MG63 (cell line): ENCODE data around the gene ACKR1. TPM values are rescaled to one million over a fixed set of nuclear protein-coding genes. Genes with fewer than 3 reads are reported as not detected.

ENCODE experiments used
- DNase-seq: peaks from one replicate; pipeline ENCODE4 v3.0.0-alpha.2; 2020
- H3K27me3 ChIP-seq: fragments of 250-450 bp; sonication (Bioruptor Pico); 2 replicates; pipeline ENCODE4 v1.5.1; 2020; ENCODE audit warnings: mild to moderate bottlenecking, moderate library complexity
- H3K36me3 ChIP-seq: fragments of 250-450 bp; sonication (Bioruptor Pico); 2 replicates; pipeline ENCODE4 v1.5.1; 2020; ENCODE audit warnings: mild to moderate bottlenecking, moderate library complexity
- H3K4me3 ChIP-seq: fragments of 250-450 bp; sonication (Bioruptor Pico); 2 replicates; pipeline ENCODE4 v1.5.1; 2020; ENCODE audit warnings: mild to moderate bottlenecking, moderate library complexity
- H3K9me3 ChIP-seq: fragments of 250-450 bp; sonication (Bioruptor Pico); 2 replicates; pipeline ENCODE4 v1.5.1; 2020; ENCODE audit warnings: mild to moderate bottlenecking, moderate library complexity
- total RNA-seq: library from RNA; depleted of rRNA; stranded (reverse); fragments of >200 nt; shearing (Covaris generic); gene quantifications from 2 replicates; pipeline ENCODE4 v1.2.3, GENCODE V29; 2014; ENCODE audit warnings: low replicate concordance

Gene ACKR1
- total RNA-seq, 1 experiment from 2014 or later = not detected

DNA sequence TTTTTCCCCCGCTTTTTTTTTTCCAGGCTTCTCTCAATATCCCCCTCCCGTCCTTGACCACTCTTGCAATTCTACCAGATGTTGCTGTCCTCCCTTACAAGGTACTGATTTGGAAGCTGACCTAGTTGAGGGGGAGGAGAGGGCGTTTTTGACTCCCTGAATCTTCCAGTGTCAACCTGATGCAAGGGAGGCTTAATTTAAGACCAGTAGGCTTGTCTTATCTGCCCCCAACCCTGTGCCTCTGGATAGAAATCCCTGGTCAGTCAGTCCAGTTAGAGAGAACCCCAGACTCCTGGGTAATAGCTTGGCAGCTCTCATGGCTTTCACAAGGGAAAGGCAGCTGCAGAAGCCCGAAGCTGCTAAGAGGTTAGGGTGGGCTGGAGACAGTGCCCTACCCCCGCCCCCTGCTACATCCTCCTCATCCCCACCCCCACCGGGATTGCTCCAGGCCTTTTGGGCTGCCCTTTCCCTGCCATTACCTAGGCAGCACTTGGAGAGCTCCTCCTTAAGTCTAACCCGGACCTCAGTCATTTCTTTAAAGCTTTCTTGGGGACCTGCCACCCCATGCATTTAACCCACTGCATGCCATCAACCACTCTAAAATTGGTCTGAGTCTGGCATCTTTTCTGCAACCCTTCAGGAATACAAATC lies 3.6 kb downstream of the ACKR1 start:
- no peaks in the 10 kb centered on the region for H3K9me3 ChIP-seq
- no peaks in the 10 kb centered on the region for H3K36me3 ChIP-seq
- H3K27me3 ChIP-seq = peaks cover 10% of the 10 kb centered on the region
- no peak overlapping the region for H3K4me3 ChIP-seq
- DNase-seq = no peak

DNA sequence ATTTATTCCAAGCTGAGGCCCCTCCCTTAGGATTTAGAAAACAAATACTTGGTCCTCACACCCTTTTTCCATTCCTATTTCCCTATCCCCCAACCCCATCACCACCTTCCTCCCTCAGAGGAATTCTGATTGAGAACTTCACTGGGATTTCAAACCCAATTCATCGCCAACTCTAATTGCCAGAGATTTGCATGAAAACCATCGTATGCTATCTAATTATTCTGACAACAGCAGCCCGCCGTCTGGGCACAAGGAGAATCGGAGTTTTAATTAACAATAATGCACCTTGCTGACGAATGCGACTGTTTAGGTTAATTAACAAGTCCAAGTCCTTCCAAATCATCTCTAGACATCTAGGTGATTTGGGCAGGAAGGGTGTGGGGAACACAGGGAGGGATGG lies 4.4 kb downstream of the ACKR1 start:
- Histone ChIP-seq H3K9me3 (no peaks in the 10 kb centered on the region), H3K27me3 (peaks cover 10% of the 10 kb centered on the region), H3K4me3 (no peak overlapping the region), H3K36me3 (no peaks in the 10 kb centered on the region)
- no peak for DNase-seq

DNA sequence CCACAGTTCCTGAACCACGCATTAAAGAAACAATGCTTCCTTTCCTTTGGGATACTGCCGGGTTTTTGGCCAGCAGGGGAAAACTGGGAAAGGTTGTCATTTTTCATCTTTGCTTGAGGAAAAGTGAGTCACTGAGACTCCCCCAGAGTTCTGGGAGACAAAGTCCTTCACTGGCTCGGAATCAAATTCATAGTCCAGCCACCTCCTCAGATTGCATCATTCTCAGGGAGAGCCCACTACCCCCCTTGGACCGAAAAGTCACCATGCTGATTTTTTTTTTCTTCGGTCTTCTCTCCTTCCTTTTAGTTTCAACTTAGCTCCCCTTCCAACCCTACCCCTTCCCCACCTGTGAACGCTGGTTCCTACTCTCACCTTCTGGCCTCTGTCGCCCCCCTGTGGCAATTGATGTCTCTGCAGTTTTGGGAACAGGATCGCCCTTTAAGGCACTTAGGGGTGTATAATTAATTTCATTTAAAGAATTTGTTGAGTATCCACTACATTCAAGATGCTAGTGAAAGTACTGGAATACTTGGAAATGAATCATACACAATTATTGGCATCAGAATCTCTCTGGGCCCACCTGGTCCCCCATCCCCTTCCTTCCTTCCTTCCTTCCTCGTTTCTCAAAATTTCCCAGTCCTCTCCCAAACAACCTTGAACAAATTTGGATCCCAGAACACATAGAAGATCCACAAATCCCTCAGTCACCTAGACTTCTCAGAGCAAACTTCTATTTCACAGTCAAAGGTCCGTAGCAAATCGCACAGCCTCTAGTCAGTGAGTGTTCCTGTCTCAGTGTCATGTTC lies 6.9 kb downstream of the ACKR1 start:
- peaks cover 13% of the 10 kb centered on the region for H3K27me3 ChIP-seq
- no peaks in the 10 kb centered on the region for H3K36me3 ChIP-seq
- peak; percentile 12 for DNase-seq
- no peak overlapping the region for H3K4me3 ChIP-seq
- H3K9me3 ChIP-seq = no peaks in the 10 kb centered on the region

DNA sequence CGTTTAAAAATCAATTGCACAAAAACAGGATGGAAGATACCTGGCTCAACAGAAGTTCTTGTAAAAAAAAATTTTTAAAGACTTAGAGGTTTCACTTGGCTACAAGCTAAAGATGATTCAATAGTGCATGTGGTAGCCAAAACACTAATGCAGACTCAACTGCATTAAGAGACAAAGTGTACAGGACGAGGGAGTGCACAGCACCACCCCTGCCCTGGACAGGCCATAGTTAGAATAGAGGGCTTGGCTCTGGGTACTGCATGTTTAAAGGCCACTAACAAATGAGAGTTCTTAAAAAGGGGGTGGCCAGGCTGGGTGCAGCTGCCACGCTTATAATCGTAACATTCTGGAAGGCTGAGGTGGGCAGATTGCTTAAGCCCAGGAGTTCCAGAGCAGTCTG lies 7.9 kb downstream of the ACKR1 start:
- H3K9me3 ChIP-seq = no peaks in the 10 kb centered on the region
- H3K36me3 ChIP-seq = no peaks in the 10 kb centered on the region
- no peak for DNase-seq
- no peak overlapping the region for H3K4me3 ChIP-seq
- H3K27me3 ChIP-seq = peaks cover 17% of the 10 kb centered on the region

DNA sequence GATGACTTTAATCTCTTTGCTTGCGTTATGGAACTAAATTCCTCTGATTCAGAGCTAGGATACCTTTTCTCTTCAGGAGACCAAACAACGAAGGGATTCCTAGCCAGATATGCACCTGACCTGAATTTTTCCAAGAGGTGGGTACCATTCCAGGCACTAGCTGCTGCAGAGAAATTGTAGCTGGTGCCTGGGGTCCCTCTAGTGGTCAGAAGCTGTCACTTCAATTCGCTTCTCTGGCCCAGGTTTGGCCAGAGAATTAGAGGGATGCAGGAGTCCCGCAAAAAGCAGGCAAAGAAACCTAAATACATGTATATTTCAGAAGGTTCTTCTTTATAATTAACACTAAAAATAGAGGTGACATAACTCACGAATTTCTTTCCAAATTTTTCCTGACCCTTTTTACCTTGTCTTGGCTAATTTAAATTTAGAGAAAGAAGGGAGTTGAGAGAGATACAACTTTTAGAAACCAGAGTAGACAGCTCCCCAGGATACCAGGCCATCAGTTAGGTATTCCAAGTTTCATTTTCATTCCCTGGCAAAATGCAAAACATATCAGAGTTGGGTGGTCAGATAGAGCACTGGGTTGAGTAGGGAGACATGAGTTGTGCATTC lies 9.6 kb downstream of the ACKR1 start:
- Histone ChIP-seq H3K27me3 (peaks cover 10% of the 10 kb centered on the region), H3K4me3 (no peak overlapping the region), H3K36me3 (no peaks in the 10 kb centered on the region), H3K9me3 (no peaks in the 10 kb centered on the region)
- DNase-seq = peak; percentile 23

DNA sequence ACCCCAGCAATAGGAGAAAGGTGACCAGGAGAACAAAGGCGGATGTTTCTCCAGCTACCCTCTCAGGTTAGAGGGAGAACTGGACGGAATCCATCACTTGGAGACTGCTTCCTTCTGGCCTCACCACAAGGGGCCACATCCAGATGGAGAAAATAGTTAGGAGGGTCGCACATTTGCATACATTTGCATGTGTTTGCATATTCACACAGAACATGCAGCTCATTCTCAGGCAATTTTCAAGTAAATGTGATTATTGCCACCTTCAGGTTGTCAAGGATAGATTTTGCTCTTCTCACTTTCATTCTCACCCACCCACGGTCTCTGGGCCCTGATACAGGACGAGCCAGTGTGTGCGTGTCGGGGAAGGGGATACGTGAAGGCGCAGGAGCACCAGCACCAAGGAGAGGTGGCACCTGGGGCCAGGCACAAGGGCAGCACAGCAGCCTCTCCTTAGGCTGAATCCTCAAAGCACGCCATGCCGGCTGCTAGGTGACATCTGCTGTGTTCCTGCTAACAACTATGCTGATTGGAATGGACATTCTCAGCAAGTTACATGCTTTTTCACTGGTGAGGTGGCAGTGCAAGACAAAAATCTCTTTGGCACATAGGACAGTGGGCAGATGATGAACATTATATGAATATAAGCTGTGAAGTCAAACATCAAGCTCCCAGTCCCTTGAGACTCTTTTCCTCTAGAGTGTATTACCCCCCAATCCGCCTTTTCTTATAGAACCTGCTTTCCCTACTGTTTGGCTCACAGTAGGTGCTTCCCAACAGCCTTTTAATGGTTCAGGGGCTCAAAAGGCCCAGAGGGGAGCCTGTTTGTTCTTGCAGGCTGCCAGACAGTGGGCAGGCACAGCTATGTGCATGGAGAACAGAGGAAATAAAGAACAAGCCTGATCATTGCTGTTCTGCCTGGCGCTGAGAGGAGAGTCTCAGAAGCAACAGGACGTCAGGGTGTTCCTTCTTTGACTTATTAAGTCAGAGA lies 14.3 kb downstream of the ACKR1 start:
- Histone ChIP-seq H3K36me3 (no peaks in the 10 kb centered on the region), H3K9me3 (no peaks in the 10 kb centered on the region), H3K27me3 (peaks cover 15% of the 10 kb centered on the region), H3K4me3 (no peak overlapping the region)
- DNase-seq = no peak

DNA sequence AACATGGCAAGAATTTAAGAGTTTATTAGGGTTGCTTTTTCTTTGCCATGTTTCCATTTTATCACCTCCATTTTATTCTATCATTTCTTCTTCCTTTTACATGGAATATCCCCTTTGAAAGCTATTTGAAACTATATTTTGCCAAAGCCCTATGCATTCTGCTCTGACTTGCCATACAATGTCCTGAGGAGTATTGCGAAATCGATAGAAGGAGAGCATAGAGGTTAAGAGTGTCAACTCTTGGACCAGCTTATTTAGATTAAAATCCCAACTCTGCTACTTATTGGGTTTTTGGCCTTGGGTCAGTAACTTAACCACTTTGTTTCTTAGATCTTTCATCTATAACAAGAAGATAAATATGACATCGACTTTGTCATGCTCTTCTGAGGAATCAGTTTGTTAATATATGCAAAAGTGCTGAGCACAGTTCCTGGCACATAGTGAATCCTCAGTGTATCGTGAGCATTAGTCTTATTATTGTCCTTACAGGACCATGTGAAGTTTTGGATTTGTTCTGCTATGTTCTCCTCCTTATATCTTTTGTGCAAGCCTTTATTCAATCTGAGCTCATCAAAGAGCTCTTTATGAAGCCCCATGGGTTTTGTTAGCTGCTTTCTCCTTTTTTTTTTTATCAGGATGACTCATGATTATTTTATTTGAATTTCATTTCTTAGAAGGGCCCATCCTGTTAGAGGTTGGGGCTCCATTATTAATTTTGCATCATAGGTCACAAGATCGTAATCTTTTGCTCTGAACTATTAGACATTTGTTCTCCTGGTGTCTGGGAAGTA lies 17.6 kb downstream of the ACKR1 start:
- Histone ChIP-seq H3K36me3 (no peaks in the 10 kb centered on the region), H3K4me3 (no peak overlapping the region), H3K9me3 (no peaks in the 10 kb centered on the region), H3K27me3 (peaks cover 8% of the 10 kb centered on the region)
- DNase-seq = no peak

DNA sequence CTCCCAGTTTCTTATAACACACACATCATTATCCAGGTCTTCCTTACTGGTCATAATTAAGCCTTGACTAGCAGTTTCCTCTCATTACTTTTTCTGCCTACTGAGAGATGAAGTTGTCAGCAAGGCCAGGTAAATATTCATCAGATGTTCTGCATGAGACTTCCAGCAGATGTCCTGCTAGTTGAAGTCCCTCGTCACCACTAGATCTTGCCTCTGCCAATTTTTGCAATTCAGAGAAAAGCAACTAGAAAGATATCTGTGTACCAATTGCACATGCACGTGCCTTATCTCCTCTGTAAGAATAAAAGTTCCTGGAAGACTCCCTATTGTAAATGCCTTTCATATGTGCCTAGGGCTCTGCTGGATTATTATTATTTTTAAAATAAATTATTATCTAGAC lies 18.3 kb downstream of the ACKR1 start:
- Histone ChIP-seq H3K27me3 (peaks cover 9% of the 10 kb centered on the region), H3K36me3 (no peaks in the 10 kb centered on the region), H3K9me3 (no peaks in the 10 kb centered on the region), H3K4me3 (no peak overlapping the region)
- DNase-seq = no peak

DNA sequence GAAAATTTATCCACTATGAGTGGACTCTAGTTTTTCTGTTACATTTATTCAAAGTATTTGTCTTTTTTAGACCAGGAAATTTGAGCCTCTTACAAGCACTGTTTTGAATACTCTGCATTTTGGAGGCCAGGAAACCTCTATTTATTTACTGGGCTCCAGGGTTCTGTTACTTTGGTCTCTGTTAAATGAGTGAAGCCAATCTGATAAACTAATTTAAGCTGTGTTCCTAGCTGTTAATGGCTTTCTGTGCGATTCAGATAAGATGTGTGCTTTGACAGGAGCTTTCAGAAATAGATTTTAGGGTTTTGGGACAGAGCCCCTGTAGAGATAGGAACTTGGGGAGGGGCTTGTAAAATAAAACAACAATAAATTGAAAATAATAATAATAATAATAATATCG lies 23.9 kb downstream of the ACKR1 start:
- peaks cover 3% of the 10 kb centered on the region; the same call in 1 of the 2 replicates for H3K27me3 ChIP-seq
- no peaks in the 10 kb centered on the region for H3K9me3 ChIP-seq
- H3K4me3 ChIP-seq = no peak overlapping the region
- no peak for DNase-seq
- no peaks in the 10 kb centered on the region for H3K36me3 ChIP-seq

DNA sequence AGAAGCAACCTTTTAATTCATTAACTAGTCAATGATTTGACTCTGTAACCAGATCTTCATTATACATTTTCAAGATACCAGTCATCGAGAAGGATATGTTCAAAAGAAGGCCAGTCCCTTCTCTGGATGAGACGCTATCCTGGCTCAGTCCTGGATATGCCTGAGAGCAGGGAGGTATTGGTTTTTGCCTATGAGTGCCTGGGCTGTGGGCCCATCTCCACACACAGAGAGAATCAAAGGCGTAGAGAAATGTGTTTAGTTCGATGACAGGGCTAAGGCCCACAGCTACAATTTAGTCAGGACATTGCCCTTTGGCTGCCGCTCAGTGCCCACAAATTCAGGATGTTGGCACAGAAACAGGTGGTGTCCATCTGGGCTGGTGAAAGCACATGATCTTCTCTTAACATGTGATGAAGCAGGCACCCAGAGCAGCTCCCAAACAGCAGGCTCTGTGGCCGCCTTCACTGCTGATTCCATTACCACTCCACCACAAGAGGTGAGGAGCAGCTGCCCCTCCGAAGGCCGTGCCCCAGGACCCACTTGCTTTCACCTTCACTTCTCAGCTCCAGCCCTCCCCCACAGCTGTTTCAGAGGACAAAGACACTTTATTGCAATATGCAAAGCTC lies 24.7 kb downstream of the ACKR1 start:
- Histone ChIP-seq H3K27me3 (peaks cover 3% of the 10 kb centered on the region; the same call in 1 of the 2 replicates), H3K4me3 (no peak overlapping the region), H3K9me3 (no peaks in the 10 kb centered on the region), H3K36me3 (no peaks in the 10 kb centered on the region)
- DNase-seq = no peak

DNA sequence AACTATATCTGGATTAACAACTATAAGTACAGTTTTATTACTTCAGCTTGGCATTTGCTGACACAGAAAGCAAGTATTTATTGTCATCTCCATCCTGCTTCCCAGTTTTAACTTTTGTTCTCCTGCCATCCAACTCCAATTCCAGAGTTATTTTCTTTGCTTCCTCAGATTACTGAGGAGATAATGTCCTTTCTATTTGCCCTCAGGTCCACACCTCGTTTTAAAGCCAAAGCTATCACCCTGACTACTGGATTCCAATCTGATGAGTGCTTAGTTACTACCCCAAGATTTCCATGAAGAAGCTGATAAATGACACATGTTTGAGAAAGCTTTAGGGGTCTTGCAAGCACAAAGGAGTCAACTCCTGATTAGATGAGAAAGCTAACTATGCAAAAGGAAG lies 25.2 kb downstream of the ACKR1 start:
- Histone ChIP-seq H3K9me3 (no peaks in the 10 kb centered on the region), H3K36me3 (no peaks in the 10 kb centered on the region), H3K4me3 (no peak overlapping the region), H3K27me3 (peaks cover 3% of the 10 kb centered on the region; the same call in 1 of the 2 replicates)
- DNase-seq = no peak

DNA sequence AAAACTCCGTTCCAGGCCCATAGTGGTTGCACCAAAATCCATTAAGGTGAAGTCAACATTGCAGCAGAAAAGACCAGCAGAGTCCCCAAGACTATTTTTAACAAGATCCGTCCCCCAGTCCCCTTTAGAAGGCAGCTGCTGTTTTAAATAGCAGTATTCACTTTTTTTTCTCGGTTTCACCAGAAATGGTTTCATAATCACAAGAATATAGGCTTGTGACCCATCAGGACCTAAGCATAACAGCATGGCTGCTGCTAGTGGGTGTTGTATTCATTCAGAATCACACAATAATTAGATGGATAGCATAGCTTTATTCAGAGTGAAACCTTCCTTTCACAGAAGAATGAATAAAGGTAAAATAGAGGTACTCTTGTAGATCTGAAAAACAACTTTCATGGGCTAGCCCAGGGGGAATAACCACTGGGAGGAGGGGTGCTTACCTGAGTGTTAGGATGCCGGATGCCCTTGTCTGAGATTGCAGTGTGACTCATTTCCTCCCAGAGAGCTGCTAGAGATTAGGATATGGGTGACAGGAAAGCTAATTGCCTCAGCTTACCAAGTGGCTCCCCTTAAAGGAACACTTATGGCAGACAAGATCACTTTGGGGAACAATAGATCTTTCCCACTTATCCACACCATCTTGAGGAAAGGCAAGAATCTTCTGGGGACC lies 35.0 kb downstream of the ACKR1 start:
- DNase-seq = no peak
- Histone ChIP-seq H3K9me3 (0 out of 2 replicates have a peak, but pooled peaks cover 2% of the 10 kb centered on the region), H3K27me3 (peaks cover 3% of the 10 kb centered on the region; the same call in 1 of the 2 replicates), H3K36me3 (no peaks in the 10 kb centered on the region), H3K4me3 (no peak overlapping the region)

DNA sequence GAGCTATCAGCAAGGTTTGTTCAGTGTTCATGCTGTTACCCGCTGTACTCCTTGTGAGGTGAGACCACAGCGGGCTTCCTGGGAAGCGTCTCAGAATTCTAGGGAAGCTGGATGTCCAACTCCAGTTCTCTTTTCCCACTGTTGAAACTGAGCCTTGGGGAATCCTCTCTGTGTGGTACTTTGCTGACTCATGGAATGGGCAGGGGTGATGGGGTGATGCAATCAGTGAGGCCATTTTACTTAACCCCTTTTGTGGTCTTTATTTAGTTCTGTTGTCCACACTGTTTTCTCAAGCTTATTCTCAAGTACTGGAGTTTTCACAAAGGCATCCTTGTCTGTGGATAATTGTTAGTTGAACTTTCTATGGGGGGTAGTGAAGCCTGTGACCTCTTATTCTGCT lies 42.6 kb downstream of the ACKR1 start:
- Histone ChIP-seq H3K9me3 (0 out of 2 replicates have a peak, but pooled peaks cover 2% of the 10 kb centered on the region), H3K27me3 (peaks cover 3% of the 10 kb centered on the region; the same call in 1 of the 2 replicates), H3K4me3 (no peak overlapping the region), H3K36me3 (no peaks in the 10 kb centered on the region)
- DNase-seq = no peak

DNA sequence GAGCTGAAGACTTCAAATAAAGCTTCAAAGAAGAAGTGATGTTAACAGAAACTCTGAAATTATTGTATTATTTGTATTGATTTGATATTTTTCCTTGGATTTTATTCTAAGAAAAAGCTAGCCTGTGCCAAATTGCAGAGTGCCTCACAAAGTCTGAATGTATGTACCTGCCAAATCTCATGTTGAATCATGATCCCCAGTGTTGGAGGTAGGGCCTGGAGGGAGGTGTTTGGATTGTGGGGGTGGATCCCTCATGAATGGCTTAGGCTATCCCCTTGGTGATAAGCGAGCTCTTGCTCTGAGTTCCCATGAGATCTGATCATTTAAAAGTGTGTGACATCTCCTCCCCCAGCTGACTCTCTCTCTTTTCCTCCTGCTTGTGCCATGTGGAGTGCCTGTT lies 43.6 kb downstream of the ACKR1 start:
- Histone ChIP-seq H3K9me3 (no peaks in the 10 kb centered on the region), H3K27me3 (peaks cover 3% of the 10 kb centered on the region; the same call in 1 of the 2 replicates), H3K4me3 (no peak overlapping the region), H3K36me3 (no peaks in the 10 kb centered on the region)
- no peak for DNase-seq

DNA sequence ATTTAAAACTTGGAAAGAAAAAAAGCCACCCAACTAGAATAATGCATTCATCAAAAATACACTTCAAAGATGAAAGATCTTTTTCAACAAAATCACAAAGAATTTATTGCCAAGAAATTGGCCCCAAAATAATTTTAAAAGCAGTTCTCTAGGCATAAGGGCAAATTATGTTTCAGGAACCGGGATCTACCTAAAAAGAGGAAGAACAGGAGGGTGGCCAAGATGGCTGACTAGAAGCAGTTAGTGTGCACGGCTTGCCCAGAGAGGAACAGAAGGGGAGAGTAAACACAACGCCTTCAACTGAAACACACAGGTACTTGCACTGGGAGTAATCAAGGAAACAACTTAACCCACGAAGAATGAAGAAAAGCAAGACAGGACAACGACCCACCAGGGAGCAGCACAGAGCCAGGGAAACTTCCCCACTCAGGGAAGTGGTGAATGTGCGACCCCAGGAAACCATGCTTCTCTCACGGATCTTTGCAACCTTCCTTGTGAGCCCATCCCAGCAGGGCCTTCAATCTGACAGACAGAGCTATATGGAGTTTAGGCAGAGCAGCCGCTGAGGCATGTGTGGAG lies 46.1 kb downstream of the ACKR1 start:
- Histone ChIP-seq H3K27me3 (no peaks in the 10 kb centered on the region), H3K9me3 (no peaks in the 10 kb centered on the region), H3K4me3 (no peak overlapping the region), H3K36me3 (no peaks in the 10 kb centered on the region)
- DNase-seq = no peak
